Cardiac ventricle fibroblast (primary cell): Measurements from ENCODE around the gene TP53TG5. TPM values are rescaled to one million over a fixed set of nuclear protein-coding genes. Genes with fewer than 3 reads are reported as not detected.

Experiments
- total RNA-seq: library from RNA; depleted of rRNA; stranded (reverse); fragments of >200 nt; gene quantifications from 2 replicates; pipeline ENCODE4 v1.2.3, GENCODE V29; 2015

Gene TP53TG5
- total RNA-seq: not detected in 2 replicates

DNA sequence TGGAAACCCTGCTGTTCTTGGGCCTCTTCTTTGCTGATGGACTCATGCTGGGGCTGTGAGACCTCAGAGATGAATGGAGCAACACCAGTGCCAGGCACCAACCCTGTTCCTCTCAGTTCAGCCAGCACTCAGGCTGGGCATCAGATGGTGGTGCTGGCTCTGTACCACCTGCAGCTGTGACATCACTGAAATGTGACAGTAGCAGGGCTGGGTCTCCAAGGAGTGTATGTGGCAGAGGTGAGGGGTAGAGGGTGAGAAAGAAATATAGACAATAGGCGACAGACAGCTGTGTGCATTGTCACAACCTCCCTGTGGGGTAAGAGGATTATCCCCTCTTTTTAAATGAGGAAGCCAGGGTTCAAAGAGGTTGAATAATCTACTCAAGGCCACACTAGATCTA, at the start of gene TP53TG5:
TP53TG5 (minus strand) TSS at position 135 of the 400 bp plus-strand sequence; CDS start at position 46, 89 bp downstream.

DNA sequence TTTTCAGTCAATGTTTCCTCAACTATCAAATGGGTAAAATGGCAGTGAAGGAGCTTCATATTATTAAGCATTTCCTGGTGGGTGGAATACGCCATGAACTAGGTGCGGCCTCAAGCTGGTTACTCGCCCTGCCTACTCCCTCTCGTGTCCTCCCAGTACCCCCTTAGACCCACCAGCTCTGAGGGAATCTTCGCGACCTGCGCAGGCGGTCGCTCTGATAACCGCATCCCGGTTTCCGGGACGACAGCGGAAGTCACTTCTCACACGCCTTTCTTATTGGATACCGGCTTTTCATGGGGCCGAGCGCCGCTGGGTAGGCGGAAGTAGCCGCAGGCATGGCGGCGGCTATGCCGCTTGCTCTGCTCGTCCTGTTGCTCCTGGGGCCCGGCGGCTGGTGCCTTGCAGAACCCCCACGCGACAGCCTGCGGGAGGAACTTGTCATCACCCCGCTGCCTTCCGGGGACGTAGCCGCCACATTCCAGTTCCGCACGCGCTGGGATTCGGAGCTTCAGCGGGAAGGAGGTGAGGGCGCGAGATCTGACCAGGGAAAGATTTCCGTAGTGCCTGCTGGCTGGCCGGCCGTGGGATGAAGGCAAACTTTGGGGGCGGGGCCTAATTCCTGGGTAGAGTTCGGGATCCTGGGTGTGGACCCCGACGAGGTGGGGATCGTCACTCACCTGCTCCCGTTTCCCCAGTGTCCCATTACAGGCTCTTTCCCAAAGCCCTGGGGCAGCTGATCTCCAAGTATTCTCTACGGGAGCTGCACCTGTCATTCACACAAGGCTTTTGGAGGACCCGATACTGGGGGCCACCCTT, 37.9 kb upstream of the TP53TG5 start, which contains the start of gene PIGT:
PIGT (plus strand) TSS at position 320 of the 816 bp plus-strand sequence; CDS start at position 336, 16 bp downstream.

DNA sequence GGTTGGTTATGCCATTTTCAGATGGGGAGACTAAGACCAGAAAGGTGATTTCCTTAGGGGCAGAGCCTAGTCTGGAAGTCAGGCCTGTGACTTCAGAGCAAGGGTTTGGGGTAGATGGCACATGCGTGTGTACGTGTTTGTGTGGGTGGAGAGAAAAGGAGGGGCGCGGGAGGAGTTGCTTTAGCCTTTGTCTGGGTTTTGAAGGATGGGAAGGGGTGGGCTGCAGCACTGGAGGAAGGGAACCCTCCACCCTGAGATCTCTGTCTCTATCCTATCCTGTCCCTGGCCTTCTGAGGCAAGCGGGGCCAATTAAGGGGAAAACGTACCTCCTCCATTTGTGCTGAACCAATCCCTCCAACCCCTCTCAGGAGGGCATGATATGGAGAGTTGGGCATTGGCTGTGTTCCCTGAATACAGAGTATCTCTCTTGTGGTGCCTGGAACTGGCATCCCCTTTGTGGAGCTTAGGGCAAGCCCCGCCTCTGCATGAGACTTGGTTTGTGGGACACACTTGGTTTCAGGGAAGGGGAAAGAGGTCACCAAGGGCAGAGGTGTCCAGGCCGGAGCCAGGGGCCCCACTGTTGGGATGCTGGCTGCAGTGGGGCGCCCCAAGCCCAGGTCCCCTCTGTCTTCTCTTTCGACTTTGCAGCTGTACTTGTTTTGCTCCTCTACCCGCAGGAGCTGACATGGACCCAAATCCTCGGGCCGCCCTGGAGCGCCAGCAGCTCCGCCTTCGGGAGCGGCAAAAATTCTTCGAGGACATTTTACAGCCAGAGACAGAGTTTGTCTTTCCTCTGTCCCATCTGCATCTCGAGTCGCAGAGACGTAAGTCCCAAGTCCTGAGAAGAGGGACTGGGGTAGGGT, 29.9 kb upstream of the TP53TG5 start, which contains the start of gene DBNDD2:
DBNDD2 (plus strand) TSS at position 507 of the 863 bp plus-strand sequence; CDS start at position 686, 179 bp downstream.

DNA sequence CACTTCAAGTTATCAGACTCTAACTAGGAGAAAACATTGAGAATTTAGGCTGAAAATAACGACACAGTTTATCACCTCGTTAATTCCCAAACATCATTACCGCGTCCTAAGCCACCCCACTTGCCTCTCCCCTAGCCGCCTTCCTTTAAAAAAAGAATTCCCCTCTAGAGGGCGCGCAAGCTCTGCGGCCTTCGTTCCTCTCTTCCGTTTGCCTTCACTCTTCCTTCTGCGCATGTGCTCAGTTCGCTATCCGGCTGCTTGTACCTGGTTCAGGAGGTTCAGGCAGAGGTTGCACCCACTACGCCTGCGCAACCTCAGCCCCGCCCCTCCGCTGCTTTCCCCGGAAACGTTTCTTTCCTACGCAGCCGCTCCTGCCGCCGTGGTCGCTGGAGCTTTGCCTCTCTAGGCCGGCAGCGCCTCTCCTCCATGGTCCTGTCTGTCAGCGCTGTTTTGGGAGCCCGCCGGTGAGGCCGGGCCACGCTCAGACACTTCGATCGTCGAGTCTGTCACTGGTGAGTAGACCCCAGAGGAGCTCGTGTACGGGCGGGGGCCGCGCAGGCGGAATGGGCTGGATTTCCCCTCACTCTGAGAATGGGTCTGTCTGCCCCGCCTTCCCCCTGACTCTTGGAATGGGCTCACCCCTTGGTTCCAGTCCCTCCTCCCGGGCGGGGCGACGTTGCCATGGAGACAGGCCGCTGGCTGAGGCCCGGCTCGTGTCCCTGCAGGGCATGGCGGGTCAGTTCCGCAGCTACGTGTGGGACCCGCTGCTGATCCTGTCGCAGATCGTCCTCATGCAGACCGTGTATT, 15.1 kb downstream of the TP53TG5 start, which contains the start of gene SYS1:
SYS1 (plus strand) TSS at position 353 of the 807 bp plus-strand sequence; CDS start at position 729, 376 bp downstream.

DNA sequence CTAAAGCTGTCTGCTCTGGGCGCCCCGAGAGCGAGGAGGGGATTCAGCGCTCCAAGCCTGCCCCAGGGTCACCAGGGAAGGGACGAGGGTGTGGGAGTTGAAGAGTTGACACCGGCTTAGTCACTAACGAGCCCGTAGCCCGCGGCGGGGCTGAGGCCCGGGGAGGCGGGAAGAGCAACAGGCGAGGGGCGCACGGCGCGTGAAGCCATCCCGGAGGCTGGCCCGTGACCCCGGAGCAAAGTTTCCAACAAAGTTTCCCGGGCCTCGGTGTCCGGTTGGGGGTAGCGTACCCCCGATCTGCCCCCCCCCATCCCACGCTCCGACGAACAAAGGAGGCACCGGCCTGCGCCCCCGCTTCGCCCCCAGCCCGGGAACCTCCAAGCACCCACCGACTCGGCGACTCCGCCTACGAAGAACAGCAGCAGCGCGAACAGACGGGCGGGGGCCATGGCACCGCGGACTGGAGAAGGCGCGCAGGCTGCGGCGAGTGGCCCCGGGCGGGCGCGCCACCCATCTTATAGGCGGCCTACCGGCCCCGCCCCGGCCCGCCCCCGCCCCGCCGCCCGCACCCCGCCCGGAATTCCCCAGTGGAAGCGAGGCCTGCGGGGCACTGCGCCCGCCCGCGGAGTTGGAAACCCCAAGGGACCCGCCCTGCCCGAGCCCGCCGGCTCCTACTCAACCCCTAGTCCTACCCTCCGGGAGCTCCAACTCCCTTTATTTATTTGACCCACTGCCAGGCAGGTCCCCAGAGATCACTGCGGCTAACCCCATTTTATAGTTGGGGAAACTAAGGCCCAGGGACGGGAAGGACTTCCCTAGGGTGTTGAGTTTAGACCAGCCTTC, 30.0 kb downstream of the TP53TG5 start, which contains the start of gene SDC4:
SDC4 (minus strand) TSS at position 489 of the 843 bp plus-strand sequence; CDS start at position 449, 40 bp downstream.

Other genes starting within 250 kb of the TP53TG5 start
- not detected in 2 replicates for gene PI3, start 203.4 kb downstream of the TP53TG5 start, total RNA-seq
- not detected in 2 replicates for gene SEMG1, start 171.3 kb downstream of the TP53TG5 start, total RNA-seq
- gene SEMG2, start 157.0 kb downstream of the TP53TG5 start, total RNA-seq: not detected in 2 replicates
- not detected in 2 replicates for gene SLPI, start 123.8 kb downstream of the TP53TG5 start, total RNA-seq
- not detected in 2 replicates for gene RBPJL, start 71.5 kb downstream of the TP53TG5 start, total RNA-seq
- gene MATN4, start 70.0 kb downstream of the TP53TG5 start, total RNA-seq: not detected in 2 replicates
- gene SDC4, start 29.9 kb downstream of the TP53TG5 start, total RNA-seq: 65.5 and 71.7 TPM in 2 replicates
- 16.8 and 19.8 TPM in 2 replicates for gene SYS1, start 15.2 kb downstream of the TP53TG5 start, total RNA-seq
- 2.4 and 2.9 TPM in 2 replicates for gene DBNDD2, start 30.0 kb upstream of the TP53TG5 start, total RNA-seq
- gene PIGT, start 37.8 kb upstream of the TP53TG5 start, total RNA-seq: 85.3 and 91.4 TPM in 2 replicates
- not detected in 2 replicates for gene WFDC2, start 91.4 kb upstream of the TP53TG5 start, total RNA-seq
- not detected in 2 replicates for gene SPINT3, start 137.3 kb upstream of the TP53TG5 start, total RNA-seq
- gene WFDC6, start 161.2 kb upstream of the TP53TG5 start, total RNA-seq: not detected in 2 replicates
- gene EPPIN, start 169.1 kb upstream of the TP53TG5 start, total RNA-seq: not detected in 2 replicates
- not detected in 2 replicates for gene WFDC8, start 201.0 kb upstream of the TP53TG5 start, total RNA-seq